ENCODE measurements around the gene ITPRIPL1.

Gene ITPRIPL1

GRCh38 chr2:96323849-96324248, 1.3 kb upstream of the ITPRIPL1 start:
- DNase-seq = no peak

- no peak for DNase-seq
Measured at GRCh38 chr2:96324721-96325040, 436 bp upstream of the ITPRIPL1 start.

DNA sequence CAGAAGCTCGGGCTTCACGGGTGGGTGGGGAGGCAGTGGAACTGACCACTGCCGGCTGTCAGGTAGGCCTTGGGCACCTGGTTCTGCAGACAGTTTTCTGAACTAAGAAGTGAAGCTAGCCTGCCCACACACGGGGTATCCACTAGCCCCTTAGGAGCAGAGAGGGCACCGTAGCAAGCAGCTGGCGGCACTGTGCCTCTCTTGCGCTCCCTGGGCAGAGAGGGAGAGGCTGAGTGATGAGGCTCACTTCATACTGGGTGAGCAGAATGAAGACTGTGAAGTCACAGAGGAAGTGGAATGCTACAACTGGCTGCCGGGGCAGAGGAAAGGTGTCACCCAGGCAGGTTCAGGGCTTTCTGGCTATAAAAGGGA, 753 bp downstream of the ITPRIPL1 start:
- peak; percentile 6 for DNase-seq

DNA sequence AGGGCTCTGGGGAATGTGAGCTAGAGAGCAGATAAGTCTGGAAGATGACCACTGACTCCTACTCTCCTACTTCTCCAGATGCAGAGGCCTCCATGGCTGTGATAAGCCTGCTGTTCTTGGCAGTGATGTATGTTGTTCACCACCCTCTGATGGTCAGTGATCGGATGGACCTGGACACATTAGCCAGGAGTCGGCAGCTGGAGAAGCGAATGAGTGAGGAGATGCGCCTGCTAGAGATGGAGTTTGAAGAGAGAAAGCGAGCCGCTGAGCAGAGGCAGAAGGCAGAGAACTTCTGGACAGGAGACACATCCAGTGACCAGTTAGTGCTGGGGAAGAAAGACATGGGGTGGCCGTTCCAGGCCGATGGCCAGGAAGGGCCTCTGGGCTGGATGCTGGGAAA, 1.4 kb downstream of the ITPRIPL1 start:
- no peak for DNase-seq

DNA sequence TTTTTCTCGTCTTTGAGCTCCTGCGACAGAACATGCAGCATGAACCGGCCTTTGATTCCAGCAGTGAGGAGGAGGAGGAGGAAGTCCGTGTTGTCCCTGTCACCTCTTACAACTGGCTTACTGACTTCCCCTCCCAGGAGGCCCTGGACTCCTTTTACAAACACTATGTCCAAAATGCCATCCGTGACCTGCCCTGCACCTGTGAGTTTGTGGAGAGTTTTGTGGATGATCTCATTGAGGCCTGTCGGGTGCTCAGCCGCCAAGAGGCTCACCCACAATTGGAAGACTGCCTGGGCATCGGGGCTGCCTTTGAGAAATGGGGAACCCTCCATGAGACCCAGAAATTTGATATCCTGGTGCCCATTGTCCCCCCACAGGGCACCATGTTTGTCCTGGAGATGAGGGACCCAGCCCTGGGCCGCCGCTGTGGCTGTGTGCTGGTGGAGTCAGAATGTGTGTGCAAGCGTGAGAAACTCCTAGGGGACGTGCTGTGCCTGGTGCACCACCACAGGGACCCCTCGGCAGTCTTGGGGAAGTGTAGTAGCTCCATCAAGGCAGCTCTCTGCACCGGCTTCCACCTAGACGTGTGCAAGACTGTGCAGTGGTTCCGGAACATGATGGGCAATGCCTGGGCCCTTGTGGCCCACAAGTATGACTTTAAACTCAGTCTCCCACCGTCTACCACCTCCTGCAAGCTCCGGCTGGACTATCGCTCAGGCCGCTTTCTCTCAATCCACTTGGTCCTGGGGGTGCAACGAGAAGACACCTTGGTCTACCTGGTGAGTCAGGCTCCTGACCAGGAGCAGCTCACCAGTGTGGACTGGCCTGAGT, 2.1 kb downstream of the ITPRIPL1 start:
- no peak for DNase-seq

DNA sequence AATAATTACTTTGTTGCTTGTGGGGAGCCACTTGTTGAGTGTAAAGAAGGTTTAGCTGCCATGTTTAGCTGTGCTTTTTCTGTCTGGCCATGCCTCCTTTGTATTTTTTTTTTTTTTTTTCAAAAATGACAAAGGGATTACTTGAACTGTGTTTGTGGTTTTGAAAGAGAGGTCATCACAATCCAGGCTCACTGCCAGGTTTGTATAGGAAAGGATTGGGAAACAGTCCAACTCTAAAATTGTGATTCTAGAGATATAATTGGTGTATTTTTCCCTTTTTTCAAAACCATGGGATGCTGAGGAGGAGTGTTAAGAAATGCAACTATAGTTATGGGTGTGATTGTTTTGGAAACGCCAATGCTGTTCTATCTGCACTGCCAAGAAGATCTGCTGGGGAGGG, 4.3 kb downstream of the ITPRIPL1 start:
- no peak for DNase-seq

DNA sequence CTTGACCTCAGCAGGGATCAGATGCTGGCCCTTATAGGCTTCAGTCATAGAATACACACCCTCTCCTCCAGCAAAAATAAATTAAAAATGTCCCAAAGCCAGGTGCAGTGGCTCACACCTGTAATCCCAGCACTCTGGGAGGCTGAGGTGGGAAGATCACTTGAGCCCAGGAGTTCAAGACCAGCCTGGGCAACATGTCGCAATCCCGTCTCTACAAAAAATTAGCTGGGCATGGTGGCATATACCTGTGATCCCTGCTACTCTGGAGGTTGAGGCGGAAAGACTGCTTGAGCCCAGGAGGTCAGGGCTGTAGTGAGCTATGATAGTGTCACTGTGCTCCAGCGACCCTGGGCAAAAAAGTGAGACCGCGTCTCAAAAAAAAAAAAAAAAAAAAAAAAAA, 4.8 kb downstream of the ITPRIPL1 start:
- DNase-seq = no peak

- no peak for DNase-seq
Measured at GRCh38 chr2:96330407-96330806, 5.3 kb downstream of the ITPRIPL1 start.

DNA sequence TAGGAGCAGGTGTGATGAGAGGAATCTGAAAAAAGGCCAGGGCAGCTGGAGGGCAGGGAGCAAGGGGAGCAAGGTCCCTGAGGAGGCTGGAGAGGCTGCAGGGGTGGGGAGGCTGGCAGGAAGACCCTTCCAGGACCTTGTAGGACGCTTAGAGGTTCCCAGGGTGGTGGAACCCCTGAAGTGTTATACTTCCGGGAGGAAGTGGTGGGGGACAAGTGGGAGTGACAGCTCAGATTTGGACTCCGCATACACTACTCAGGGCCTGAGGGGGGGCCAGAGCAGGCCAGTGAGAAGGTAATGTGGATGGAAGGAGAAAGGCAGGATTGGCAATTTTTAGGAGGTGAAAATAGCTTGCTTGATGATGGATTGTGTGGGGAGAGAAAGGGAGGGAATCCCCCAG, 8.6 kb downstream of the ITPRIPL1 start:
- DNase-seq = no peak

DNA sequence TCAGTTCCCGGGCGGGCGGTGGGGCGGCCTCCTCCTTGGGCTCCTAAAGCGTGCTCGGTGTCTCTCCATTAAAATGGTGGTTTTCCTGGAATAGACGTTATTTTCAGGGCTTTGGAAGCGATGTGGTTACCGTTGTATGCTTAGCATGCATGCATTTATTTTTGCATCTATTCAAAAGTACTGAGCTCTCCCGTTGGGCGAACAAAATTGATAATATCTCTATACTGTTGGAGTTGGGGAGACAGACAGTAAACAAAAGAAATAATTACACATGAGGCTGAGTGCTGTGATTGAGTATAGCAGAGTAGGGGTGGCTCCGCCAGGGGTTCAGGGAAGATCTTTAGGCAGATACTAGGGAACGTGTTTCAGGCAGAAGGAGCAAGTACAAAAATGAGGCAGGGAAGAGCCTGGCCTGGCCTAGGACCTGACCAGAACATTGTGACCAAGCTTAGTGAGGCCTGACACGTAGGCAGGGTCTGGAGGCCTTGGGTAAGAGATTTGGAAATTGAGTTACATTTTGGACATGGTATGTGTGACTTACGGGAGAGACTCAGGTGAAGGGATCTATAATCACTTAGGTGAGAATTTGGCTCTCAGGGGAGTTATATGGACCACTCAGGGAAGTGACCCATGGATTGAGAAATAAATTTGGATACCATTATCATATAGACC, 11.1 kb downstream of the ITPRIPL1 start:
- no peak for DNase-seq

- no peak for DNase-seq
Measured at GRCh38 chr2:96336873-96337272, 11.8 kb downstream of the ITPRIPL1 start.

DNA sequence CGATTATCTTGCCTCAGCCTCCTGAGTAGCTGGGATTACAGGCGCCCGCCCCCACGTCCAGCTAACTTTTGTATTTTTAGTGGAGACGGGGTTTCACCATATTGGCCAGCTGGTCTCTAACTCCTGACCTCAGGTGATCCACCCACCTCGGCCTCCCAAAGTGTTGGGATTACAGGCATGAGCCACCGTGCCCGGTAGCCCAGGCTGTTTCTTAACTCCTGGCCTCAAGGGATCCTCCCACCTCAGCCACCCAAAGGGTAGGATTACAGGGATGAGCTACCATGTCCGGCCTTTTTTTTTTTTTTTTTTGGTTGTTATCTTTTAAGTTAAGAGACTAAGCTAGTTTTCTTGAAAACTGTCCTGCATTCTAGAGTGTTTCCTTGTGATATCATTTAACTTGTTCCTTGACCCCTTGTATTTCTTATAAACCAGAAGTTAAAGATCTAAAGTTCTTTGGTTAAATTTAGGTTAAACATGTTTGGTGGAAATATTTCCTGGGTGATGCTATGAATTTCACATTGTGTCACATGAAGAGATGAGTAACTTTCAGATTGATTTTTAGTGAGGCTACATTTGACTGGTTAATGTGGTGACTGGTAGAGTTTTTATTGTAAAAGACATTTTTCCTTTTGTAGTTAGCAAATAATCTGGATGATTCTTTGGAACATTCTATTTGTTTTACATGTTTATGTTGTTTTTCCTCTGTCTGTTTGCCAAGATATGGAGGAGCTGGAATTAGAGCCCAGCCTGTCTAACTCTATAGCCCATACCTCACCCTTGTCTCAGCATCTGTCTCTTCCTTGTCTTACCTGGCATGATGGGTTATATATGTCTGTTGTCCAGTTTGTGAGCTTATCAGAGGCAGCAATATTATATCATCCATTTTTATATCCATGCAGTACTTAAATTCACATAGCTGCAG, 15.6 kb downstream of the ITPRIPL1 start:
- DNase-seq = no peak

DNA sequence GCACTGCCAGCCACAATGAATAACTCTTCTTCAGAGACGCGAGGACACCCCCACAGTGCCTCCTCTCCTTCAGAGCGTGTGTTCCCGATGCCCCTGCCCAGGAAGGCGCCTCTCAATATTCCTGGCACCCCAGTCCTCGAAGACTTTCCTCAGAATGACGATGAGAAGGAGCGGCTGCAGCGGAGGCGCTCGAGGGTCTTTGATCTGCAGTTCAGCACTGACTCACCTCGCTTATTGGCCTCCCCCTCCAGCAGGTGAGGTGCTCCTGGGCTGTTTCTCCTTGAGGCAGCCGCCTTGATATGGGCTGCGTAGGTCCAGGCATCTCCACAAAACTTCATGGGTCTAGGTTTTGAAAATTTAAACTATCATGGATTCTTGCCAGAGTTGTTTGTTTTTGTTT, 16.5 kb downstream of the ITPRIPL1 start:
- no peak for DNase-seq

GRCh38 chr2:96342085-96342484, 17.0 kb downstream of the ITPRIPL1 start:
- DNase-seq = no peak

DNA sequence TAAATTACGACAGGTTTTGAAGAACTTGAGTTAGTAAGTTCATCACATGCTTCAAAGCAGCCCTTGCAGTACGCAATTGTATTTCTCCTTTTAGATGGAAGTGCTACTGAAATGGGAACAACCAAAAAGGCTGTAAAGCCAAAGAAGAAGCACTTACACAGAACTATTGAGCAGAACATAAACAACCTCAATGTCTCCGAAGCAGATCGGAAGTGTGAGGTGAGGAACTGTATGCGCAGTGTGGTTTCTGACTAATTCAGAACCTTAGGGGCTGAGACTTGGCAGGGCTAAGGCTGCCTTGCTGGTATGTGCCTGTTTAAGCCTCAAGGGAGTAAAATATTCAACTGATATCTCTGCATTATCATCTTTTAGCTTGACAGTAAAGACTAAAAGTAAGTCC, 18.9 kb downstream of the ITPRIPL1 start:
- DNase-seq = no peak

DNA sequence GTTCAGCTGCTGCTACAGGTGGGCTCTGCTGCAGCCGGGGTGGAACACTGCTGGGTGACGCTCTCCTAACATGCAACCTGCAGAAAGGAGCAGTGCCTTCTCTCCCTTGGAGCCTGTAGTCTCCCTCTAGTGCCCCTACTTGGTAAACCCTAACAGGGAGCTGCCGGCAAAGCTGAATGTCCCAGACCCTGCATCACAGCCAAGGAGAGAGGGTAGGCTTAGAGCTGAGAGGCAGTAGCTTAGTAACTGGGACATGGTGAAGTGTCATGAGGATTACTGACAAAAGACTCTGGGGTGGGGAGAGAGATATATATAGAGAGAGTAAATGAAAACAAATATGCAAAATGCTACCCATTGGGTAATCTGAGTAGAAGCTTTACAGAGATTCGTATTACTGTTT, 20.3 kb downstream of the ITPRIPL1 start:
- no peak for DNase-seq

- no peak for DNase-seq
Measured at GRCh38 chr2:96345868-96346462, 20.8 kb downstream of the ITPRIPL1 start.

- no peak for DNase-seq
Measured at GRCh38 chr2:96347395-96347794, 22.3 kb downstream of the ITPRIPL1 start.

DNA sequence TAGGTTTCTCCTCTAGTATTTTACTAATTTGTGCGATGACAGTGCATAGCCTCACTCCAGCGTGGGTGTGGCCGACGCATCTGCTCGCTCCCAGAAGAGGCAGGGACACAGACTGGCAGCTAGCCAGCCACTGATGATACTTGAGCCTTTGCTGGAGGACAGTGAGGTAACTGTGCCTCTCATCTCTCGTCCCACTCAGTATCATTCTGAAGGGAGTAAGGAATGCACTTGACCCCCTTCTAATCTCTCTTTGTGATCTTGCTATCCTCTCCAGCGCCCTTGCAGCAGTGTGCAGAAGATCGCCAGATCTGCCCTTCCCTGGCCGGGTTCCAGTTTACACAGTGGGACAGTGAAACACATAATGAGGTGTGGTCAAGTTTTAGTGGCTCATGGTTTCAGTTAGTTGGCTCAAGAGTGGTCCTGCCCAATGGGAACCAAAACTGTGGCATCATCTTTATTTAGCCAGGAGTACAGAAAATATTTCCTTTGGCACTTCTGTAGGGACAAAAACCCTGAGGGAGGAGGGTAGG, 28.0 kb downstream of the ITPRIPL1 start:
- DNase-seq = peak; percentile 88

GRCh38 chr2:96353606-96354101, 28.5 kb downstream of the ITPRIPL1 start:
- DNase-seq = no peak

- DNase-seq = no peak
Measured at GRCh38 chr2:96354492-96354891, 29.4 kb downstream of the ITPRIPL1 start.

- DNase-seq = no peak
Measured at GRCh38 chr2:96356889-96357288, 31.8 kb downstream of the ITPRIPL1 start.

DNA sequence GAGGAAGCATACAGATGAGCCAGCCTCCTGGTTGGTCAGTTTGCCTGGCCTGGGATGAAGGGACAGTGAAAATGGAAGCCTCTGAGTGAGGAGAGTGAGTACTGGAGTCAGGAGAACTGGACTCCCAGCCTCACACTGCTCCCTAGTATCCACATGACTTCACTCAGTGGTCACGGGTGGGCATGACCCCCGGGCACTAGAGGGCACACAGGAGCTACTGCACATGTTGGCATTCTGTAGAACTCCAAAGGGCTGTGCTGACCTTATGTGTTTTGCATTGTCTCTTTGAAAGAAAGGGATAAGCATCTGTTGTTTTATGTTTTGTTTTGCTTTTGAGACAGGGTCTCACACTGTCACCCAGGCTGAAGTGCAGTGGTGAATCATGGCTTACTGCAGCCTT, 34.2 kb downstream of the ITPRIPL1 start:
- DNase-seq = peak; percentile 14
